GM13976 (cell line): ENCODE data around the gene SEC22A.
"Not testable (repeated sequence)": the region's sequence is repeated elsewhere in the genome, so short reads cannot be mapped to it uniquely, and the experiment has no call there.

Experiments
- DNase-seq: peaks from one replicate; pipeline ENCODE4 v3.0.0; 2012; ENCODE audit warnings: low spot score
- in situ Hi-C: fragments of 300-500 bp; cut with MboI; formaldehyde crosslinking; loops from one replicate; pipeline ENCODE4 v1.12.0; 2022; ENCODE audit warnings: low sequenced_read_pairs, mixed read lengths, inconsistent platforms; ENCODE audit not compliant: unreplicated experiment
- TF ChIP-seq, protein P1 (sequence below): IDR thresholded peaks from 2 replicates; pipeline ENCODE4 v1.5.1; 2012; ENCODE audit warnings: borderline replicate concordance, mild to moderate bottlenecking; ENCODE audit not compliant: insufficient read depth; ENCODE audit errors: extremely low read depth, missing control alignments, control extremely low read depth

Gene SEC22A

DNA sequence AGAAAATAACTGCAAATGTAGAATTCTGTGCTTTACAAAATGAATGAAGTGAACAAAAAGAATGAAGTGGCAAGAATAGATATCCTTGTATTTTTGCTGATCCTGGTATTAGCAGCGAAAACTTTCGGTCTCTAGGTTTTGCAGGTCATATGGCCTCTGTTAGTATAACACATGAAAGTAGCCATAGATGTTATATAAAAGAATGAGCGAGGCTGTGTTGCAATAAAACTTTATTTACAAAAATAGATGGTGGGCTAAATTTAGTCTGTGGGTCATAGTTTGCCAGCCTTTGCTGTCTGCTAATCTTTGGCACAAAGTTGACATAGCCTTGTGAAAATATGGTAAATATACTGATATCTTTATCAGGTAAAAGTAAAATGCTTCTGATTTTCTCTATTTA, 35.2 kb downstream of the SEC22A start:
- TF ChIP-seq, protein P1, sequence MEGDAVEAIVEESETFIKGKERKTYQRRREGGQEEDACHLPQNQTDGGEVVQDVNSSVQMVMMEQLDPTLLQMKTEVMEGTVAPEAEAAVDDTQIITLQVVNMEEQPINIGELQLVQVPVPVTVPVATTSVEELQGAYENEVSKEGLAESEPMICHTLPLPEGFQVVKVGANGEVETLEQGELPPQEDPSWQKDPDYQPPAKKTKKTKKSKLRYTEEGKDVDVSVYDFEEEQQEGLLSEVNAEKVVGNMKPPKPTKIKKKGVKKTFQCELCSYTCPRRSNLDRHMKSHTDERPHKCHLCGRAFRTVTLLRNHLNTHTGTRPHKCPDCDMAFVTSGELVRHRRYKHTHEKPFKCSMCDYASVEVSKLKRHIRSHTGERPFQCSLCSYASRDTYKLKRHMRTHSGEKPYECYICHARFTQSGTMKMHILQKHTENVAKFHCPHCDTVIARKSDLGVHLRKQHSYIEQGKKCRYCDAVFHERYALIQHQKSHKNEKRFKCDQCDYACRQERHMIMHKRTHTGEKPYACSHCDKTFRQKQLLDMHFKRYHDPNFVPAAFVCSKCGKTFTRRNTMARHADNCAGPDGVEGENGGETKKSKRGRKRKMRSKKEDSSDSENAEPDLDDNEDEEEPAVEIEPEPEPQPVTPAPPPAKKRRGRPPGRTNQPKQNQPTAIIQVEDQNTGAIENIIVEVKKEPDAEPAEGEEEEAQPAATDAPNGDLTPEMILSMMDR = no peak
- in situ Hi-C loops = no loop called here
- DNase-seq = no peak

DNA sequence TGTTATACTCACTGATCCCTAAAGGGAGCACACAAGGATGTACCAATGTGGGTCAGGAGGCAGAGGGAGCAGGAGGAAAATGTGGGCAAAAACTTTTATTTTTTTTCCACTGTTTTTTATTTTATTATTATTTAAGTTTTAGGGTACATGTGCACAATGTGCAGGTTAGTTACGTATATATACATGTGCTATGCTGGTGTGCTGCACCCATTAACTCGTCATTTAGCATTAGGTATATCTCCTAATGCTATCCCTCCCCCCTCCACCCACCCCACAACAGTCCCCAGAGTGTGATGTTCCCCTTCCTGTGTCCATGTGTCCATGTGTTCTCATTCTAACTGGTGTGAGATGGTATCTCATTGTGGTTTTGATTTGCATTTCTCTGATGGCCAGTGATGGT, 37.4 kb downstream of the SEC22A start:
- DNase-seq, in situ Hi-C loops: not testable (repeated sequence)

DNA sequence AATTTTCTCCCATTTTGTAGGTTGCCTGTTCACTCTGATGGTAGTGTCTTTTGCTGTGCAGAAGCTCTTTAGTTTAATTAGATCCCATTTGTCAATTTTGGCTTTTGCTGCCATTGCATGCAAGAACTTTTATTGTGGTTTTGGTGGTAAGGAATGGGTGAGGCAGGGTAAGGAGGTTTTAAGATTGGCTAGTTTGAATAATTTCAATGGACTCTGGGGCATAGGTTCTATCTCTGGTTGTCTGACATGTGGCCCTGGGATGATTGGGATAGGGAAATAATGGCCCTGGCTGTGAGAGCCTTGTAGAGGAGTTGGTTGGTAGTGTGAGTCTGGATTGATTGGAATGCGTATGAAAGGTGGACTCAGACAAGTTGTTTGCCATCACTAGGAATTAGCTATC, 38.0 kb downstream of the SEC22A start:
- no peak for DNase-seq
- in situ Hi-C loops = no loop called here
- TF ChIP-seq, protein P1 = no peak

DNA sequence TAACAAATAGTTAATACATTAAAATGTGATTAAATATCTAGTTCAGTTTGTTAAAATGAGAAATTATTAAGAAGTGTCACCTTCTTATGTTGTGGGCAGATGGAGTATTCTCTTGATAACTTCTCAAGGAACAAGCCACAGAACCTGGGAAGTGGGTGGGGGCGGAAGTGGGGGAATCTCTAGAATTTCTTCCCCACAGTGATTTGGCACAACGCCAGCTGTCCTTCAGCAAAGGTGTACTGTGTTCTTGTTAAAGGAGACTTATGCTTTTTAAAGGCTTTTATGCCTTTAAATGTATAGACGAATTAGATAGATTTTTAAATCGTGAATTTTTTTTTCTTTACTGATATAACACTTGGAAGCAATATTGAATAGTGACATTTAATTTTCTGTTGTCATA, 42.4 kb downstream of the SEC22A start:
- DNase-seq = no peak
- in situ Hi-C loops = no loop called here
- TF ChIP-seq, protein P1 = no peak

DNA sequence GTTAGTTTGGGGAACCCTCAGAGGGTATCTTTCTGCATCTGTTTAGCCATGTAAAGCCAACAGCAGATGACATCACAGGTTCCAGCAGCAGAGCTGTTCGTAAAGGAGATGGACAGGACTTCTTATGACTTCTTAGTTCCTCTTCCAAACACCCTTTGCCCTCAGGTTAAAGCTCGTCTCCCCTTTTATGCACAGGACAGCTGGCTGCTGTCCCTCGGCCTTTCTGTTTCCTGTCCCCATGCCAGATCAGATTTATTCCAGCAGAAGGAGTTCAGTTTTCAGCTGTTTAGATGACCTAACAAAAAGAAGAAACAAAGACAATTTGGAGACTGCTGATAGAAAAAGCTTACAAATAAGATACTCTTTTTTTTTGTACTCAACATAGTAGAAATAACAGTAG, 45.1 kb downstream of the SEC22A start:
- in situ Hi-C loops = no loop called here
- no peak for DNase-seq
- TF ChIP-seq, protein P1 = no peak

DNA sequence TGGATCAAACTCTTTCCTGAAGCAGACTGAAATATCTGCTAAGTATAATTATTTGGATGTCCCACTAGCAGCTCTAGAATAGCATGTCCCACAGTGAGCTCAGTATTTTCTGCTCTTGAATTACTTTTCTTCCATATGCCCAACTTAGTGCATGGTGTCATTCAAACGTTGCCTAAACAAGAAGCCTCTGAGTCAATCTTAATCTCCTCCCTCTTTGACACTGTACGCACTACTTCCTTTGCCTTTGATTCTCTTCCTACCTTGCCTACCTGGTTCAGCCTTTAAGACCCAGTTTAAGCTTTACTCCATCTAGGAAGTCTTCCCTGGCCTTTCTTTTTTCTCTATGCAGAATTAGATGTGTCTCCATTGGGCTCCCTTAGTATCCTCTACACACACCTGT, 54.5 kb downstream of the SEC22A start:
- TF ChIP-seq, protein P1 = no peak
- in situ Hi-C loops = no loop called here
- DNase-seq = no peak

DNA sequence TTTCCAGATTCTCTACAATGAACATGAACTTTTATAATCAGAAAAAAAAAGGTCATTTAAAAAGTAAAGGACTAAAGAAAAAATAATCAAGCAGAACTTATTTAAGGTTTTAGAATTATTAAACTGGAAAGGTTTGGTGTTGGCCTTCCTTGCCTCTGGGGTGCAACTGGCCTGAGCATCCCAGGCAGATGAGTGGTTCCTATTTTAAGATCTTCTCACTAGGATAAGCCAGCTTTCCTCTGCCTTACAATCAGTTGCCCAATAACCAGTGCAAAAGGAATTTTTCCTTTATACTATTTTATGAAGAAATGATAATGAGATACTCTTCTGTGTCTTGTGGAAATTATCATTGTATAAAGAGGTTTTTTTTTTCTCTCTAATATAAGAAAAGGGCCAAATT, 56.6 kb downstream of the SEC22A start:
- TF ChIP-seq, protein P1 = no peak
- in situ Hi-C loops = no loop called here
- no peak for DNase-seq
